Measurements from ENCODE around the gene RTP5.

GRCh38 chr2:241860184-241861078 lies 9.1 kb upstream of the RTP5 start:
- TF ChIP-seq CTCF (IDR thresholded peaks at IDR 0.05 in 8 of 11, conservative IDR thresholded peaks at IDR 0.05 in 3 of 11), result no peak
- TF ChIP-seq POLR2A (IDR thresholded peaks at IDR 0.05), result no peak
